NCI-H524 (cell line): ENCODE measurements around the gene RAB3GAP2.
"Not testable (repeated sequence)": the region's sequence is repeated elsewhere in the genome, so short reads cannot be mapped to it uniquely, and the experiment has no call there.

Source experiments
- DNase-seq, 2 experiments: peaks; one replicate each; lab custom pipeline; 2025; lab: John Stamatoyannopoulos, UW

Gene RAB3GAP2

DNA sequence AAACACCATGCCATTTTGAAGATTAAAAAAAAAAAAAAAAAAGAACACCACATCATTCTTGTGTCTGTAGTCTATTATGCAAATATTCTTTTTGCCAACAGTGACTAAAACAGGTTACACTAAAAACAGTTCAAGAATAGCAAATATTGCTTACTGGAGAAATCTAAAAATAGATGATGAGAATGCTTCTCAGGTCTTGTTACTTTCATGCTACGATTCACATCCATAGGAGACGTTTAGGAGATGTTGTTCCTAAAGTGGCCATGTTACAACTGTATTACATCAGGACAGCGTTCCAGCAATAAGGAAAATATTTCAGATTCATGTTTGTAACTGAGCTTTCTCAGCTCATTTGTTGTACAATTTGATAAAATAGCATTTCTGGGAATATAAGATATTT is 32.3 kb downstream of the RAB3GAP2 start:
- no peak for DNase-seq

DNA sequence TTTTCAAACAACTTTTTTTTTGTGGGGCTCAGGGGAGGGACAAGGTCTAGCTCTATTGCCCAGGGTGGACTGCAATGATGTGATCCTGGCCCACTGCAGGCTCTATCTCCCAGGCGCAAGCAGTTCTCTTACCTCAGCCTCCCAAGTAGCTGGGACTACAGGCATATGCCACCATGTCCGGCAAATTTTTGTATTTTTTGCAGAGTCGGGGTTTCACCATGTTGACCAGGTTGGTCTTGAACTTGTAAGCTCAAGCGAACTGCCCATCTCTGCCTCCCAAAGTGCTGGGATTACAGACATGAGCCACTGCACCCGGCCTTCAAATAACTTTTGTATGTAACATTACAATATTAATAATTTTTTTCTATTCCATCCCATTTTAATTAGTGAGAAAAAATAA is 33.0 kb downstream of the RAB3GAP2 start:
- DNase-seq = no peak

DNA sequence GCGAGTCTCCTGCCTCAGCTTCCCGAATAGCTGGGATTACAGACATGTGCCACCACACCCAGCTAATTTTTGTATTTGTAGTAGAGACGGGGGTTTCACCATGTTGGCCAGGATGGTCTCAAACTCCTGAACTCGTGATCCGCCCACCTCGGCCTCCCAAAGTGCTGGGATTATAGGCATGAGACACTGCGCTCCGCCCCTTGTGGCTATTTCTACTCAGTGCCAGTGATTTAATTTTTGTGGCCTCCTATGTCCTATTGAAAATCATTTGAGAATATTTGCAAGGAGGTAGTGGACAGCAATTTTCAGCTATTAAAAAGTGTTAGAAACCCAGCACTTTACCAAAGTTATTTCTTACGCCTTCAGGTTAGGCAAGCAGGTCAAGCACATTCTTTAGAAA is 36.0 kb downstream of the RAB3GAP2 start:
- DNase-seq = not testable (repeated sequence)

DNA sequence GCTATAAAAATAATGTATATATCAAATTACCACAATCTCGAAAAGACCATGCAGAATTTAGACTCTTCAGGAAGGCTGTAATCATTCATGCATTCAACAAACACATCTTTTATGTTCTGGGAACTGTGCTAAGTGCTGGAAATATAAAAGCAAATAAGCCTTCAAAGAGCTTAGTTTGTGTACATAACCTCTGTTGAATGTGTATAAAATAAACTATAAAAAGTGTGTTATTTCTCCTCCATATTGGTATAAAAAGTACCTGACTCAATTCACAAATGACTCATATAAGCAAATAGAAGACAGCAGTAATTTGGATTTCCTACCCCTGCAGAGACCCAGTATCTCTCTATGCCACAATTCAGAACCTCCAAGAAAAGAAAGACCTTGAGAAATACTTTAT is 36.8 kb downstream of the RAB3GAP2 start:
- DNase-seq = no peak

DNA sequence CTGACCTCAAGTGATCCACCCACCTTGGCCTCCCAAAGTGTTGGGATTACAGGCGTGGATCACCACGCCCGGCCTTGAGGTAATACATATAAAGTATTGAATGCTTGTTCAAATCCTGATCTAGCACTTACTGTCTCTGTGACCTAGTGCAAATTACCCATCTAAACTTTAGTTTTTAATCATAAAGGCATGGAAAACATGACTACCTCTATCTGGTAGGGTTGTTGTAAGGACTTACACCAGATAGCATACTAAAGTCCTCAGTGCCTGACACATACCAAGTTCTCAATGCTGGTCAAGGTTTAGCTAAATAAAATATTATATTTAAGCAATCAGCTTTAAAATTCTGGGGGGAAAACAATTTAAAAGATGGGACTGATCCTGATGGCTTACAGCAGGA is 38.3 kb downstream of the RAB3GAP2 start:
- DNase-seq = no peak

DNA sequence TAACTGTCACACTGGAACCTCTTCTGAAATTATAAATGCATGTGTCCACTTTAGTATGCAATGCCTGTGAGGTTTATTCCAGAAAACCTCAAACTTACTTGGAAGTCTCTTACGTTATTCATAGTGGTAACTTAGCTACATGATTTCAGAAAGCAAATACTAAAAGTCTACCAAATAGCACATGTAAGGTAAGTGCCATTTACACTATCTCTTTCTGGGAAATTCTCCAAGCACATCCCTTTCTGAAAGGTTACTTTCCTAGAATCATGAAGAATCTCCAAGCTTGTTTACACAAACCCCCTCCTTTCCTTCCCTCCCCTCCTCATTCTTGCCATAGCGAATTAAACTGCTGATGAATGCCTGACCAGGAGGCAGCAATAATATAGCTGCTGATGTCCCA is 42.5 kb downstream of the RAB3GAP2 start:
- DNase-seq = no peak

DNA sequence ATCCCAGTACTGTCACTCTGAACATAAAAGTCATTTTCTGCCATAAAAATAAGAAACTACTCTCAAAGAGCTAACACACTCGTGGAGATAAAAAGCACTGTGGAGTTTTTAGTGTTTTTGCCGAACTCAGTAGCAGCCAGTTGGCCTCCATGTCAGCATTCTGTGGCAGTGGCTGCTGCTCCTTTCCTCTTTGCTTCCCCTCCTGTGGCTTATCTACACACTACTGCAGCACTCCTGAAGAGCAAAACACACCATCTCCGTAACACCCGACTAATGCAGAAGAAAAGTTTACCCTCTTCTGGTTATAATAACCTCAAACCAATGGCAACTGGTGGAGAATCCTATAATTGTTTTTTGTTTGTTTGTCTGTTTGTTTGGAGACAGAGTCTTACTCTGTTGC is 44.9 kb downstream of the RAB3GAP2 start:
- no peak for DNase-seq

DNA sequence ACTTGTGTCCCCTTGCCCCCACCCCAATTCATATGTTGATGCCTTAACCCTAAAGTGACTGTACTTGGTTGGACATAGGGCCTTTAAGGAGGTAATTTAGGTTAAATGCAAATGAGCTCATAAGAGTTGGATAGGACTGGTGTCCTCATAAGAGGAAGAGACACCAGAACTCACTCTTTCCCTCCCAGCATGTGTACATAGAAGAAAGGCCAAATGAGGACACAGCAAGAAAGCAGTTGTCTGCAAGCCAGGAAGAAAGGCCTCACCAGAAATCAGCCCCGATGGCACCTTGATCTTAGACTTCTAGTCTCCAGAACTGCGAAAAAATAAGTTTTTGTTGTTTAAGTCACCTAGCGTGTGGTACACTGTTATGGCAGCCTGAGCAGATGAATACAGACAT is 45.5 kb downstream of the RAB3GAP2 start:
- DNase-seq = no peak

DNA sequence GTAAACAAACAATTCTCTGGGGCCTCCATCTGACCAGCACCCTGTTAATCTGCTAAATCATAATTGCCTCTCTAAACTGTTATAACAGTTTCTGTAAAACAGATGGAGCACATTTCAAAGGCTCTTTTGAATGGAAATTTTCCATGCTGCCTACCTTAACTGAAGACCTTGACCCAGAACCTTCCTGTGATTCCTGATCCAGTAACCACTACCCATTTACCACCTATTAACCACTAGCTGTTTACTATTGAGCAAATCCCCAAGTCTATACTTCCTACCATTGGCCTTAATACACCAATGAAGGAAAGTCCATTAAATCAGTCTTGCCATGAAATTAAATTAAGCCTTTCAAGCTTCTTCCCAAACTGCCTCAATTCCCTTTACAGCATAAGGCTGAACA is 46.3 kb downstream of the RAB3GAP2 start:
- peak in 1 of 2 experiments; percentile 40 for DNase-seq

DNA sequence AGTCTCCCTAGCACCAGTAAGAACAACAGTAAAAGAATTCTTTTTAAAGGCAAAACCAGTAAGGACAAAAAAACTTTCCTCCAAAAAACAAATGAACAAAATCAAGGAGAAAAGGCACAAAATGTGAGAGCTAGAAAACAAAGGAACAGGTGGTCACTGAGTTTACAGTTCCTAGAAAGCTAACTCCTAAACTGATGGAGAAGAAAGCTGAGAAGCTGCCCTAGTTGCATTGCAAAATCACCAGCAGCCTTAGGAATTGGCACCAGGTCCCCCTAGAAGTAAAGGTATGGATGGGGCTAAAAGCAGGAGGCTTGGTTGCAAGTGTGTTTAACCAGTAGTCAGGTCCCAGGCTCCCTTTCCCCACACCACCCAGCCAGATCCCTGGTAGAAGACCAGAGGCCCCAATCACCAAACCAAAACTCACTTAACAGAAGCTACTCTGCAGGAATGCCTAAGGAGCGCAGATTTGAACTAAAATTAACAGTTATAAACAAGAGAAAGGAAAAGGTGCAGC is 47.6 kb downstream of the RAB3GAP2 start:
- DNase-seq = no peak

DNA sequence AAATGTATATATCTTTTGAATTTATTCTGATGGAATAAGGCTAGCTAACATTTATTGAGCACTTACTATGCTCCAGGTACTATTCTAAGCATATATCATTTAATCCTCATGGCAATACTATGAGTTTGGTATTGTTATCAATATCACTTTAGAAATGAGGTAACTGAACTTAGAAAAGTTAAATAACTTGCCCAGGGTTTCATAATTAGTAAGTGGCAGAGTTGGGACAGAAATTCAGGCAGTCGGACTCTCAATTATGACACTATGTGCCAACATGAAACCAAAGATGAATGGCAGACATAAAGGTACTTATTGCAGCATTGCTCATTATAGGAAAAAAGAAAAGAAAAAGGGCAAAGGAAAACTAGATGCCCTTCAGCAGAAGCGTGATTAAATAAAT is 48.2 kb downstream of the RAB3GAP2 start:
- no peak for DNase-seq

DNA sequence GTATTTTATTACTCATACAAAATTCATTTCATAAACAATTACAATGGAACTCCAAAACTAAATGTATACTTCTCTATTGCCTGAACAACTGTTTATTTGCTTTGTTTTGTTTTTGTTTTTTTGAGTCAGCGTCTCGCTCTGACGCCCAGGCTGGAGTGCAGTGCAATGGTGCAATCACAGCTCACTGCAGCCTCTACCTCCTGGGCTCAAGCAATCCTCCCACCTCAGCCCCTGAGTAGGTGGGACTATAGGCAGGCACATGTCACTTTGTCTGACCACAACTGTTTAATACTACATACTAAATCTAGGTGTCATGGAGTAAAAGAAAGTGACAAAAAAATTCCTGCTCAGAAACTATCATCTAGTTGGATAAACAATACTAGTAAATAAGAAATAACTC is 49.3 kb downstream of the RAB3GAP2 start:
- DNase-seq = no peak

DNA sequence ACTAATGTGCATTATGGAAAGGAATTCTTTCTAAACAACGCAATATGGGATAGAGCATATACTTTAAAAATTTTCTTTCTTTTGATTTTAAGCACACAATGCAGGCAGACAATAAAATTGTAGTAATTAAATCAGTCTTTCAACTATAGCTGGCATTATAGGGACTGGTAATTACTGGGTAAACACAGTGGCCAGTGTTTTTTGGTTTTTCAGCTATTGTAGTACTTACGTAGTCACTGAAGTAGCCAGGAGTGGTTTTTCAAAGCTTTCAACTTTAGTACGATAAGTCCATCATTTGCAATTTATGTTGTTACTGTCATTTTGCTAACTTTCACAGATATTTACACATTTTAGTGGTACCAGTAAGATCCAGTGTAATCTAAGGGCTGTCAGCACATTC is 50.6 kb downstream of the RAB3GAP2 start:
- no peak for DNase-seq

DNA sequence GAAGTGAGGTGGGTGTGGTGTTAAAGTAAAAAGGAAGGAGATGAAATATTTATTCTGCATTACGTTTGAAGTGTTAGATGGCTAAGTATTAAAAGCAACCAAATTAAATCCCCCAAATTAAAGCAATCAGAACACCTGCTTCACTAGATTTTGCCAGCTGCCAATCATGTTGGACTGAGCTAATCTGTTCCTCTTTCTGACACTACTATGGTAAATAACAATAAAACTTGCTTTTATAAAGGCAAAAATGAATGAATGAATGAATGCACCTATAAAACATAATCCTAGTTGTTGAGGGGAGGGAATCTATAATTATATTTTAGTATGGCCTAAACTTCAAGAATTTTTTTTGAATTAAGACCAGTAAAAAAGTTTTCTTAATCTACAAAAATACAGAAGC is 51.0 kb downstream of the RAB3GAP2 start:
- no peak for DNase-seq

DNA sequence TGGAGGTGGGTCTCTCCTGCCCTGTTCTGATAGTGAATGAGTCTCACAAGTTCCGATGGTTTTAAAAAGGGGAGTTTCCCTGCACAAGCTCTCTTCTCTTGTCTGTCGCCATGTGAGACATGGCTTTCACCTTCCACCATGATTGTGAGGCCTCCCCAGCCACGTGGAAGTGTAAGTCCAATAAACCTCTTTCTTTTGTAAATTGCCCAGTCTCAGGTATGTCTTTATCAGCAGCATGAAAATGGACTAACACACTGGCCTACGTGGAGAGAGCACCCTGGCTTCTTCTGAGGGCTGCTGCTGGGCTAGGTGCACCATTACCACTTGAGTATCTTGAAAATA is 51.6 kb downstream of the RAB3GAP2 start:
- DNase-seq = not testable (repeated sequence)

DNA sequence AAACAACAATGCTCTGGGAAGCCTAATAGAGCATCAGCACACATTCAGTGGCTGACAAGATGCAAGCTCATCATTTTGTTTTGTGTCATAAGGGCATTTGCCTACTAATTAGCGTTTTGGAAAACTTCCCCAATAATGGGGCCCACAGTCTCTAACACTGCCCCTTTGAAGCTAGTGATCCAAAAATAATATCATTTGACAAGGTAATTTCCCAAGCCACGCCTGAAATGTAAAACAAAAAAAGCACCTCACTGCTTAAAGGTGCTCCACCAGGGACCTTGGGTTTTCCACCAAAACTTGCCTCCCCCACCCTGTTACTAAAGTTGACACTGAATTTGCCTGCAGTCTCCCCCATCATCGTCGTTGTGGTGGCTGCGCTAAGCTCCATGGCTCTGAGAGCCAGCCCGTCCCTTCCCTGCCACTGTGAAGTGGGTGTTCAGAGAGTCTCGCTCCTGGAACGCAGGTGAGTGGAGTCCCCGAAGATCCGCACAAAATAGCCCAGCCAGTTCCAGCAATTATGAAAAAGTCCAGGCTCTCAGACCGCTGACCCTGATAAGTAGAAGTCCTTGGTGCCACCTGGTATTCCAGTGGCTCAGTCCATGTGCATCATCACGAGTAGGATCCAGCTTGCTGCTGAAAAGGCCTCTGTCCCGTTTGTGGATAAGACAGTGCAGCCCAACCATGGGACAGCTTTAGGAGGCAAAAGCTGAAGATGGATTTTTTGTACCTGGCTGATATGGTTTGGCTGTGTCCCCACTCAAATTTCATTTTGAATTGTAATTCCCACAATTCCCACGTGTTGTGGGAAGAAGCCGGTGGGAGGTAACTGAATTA is 52.2 kb downstream of the RAB3GAP2 start:
- no peak for DNase-seq

DNA sequence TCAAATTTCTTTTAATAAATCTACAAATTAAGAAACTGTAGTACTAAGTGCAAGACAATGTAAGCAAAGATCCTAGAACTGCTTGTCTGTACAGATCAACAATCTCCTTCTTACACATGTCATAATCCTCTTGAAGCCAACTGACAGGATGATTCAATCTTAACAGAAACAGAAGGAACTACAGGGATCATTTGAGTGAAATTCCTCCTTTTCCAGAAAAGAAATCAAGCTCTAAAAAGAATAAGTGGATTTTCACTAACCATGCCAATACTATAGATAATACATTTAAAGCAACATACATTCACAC is 53.2 kb downstream of the RAB3GAP2 start:
- peak in 1 of 2 experiments; percentile 6 for DNase-seq

DNA sequence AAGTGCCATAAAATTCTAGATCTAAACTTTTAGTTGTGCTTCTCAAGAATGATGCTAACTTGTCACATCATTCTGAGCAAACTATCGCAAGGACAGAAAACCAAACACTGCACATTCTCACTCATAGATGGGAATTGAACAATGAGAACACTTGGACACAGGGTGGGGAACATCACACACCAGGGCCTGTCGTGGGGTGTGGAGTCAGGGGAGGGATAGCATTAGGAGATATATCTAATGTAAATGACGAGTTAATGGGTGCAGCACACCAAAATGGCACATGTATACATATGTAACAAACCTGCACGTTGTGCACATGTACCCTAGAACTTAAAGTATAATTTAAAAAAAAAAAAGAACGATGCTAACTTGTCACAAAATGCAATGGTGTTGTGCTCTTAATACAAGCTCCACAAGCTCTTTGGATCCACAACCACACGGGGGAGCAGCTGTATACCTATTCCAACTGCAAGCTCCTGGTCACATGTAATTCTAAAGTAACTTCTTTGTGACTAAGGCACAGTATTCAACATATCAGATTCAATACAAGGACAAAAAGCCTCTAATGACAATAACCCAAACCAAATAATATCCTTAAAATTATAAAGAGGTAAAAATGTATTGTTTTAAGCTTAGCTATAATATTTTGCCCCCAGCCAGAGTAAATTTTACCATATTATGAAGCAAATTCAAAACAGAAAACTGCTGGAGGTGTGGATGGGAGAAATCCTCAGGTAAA is 53.7 kb downstream of the RAB3GAP2 start:
- DNase-seq = peak; percentile 19 to 60

DNA sequence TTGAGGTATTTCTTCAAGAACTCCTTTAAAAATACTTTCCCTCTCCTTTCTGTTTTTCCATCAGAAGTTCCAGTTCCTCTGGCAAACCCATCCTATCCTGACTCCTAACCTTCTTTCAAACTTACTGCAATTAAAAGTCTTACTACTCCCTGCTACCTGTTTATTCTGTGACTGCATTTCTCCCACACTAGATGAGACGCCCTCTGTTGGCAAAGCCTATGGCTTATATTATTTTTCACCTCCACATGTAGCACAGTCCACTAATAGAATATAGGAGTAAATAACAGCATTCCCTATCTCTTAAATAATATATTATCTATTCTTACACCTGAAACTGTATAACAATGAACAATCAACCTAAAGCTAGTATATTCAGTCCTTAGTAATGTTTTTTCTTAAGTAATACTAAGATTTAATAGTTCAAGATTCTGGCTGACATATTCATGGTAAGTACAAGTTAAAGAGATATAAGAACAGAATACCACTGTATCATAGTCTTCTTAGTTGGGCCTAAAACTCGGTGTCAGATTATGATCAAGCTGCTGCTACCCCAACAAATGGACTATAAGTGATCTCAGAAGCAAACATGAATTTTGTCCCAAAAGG is 54.8 kb downstream of the RAB3GAP2 start:
- no peak for DNase-seq

DNA sequence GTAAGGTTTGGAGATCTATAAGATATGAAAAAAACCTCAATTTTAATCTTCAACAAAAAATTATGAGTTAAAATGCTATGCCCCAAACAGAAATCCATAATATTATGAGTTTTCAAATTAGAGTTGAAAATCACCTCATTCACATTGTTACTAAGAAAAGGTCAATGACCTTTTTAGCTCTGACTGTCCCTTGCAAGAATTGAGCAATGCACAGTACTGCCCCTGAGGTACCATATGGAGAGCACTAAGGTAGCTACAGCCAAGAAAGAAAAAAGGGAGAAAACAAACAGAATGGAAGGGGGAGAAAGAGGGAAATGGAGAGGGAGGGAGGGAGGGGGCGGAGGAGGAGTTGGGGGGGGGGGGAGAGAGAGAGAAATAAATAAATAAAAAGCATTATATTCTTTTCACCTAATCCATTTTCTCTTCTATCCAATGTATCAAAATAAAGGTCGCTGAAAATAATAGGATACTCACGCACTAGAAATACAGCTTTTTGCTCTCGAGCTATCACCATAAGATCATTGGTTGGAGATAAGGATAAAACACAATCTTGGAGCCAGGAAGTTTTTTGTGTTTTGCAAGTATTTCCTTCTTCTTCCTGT is 58.8 kb downstream of the RAB3GAP2 start:
- DNase-seq = no peak

DNA sequence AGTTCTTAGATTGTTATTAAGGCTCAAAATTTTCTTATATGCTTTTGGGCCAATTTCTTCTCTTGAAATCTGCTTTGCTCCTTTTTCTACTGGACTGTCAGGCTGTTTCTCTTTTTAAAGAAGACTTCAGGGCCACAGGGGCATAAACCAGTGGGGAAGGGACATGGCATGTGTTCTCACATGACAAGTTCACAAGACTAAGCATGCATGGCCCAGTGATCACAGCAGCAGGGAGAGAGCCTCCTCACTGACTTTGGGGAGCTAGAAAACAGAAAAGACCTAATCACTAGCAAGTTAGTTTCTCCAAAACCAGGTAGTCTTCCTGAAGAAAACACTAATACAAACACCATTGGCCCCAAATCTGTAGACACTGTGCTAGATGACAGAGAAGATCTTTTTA is 64.8 kb downstream of the RAB3GAP2 start:
- no peak for DNase-seq

DNA sequence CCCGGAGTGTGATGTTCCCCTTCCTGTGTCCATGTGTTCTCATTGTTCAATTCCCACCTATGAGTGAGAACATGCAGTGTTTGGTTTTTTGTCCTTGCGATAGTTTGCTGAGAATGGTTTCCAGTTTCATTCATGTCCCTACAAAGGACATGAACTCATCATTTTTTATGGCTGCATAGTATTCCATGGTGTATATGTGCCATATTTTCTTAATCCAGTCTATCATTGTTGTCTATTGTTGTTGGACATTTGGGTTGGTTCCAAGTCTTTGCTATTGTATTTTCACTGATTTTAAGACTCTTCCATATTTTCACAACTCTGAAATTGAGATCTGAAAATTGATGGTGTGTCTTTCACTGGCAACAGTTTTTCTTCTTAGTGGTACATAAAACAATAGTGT is 67.5 kb downstream of the RAB3GAP2 start:
- not testable (repeated sequence) for DNase-seq

DNA sequence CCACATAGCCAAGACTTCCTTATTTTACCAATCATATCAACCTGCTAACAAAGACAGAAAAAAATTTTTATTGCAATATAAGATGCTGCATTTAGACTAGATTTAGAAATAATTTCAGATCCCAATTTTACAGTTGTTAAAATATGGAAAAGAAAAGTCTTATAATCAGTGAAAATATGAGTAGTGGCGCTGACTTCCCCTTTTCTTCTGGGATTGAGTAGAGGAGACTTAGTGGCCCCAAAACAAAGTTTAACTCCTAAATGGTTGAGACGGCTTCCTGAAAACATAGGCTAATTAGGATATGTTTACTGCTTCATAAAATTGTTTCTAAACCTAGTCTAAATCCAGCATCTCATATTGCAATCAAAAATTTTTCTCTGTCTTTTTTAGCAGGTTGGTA is 68.4 kb downstream of the RAB3GAP2 start:
- no peak for DNase-seq
